Naive thymus-derived CD4-positive, alpha-beta T cell (primary cell): Measurements from ENCODE around the gene C6orf120. TPM values are rescaled to one million over a fixed set of nuclear protein-coding genes. Genes with fewer than 3 reads are reported as not detected.

Experiments used
- ATAC-seq: fragments of 150-1000 bp; cut with Tn5 transposase; 2 replicates; pipeline ENCODE4 v1.10.0; 2021; ENCODE audit warnings: mild to moderate bottlenecking, moderate library complexity
- CTCF ChIA-PET: fragments of 350-600 bp; sonication (Branson Sonifier 250); formaldehyde crosslinking; loops from one replicate; lab custom pipeline; 2021; ENCODE audit warnings: antibody characterized with exemption; lab: Charles Lee
- POLR2A ChIA-PET: fragments of 350-600 bp; sonication (Branson Sonifier 250); formaldehyde crosslinking; loops from one replicate; lab custom pipeline; 2021; ENCODE audit warnings: antibody characterized with exemption, inconsistent platforms; lab: Charles Lee
- DNase-seq, 9 donors: peaks; one replicate each; pipeline versions ENCODE4 v3.0.0 to v3.0.0-alpha.2; 2020 to 2022; ENCODE audit warnings: mixed read lengths in 1 of 9
- H3K27ac ChIP-seq: one replicate; pipeline ENCODE4 v1.7.0; 2013; ENCODE audit warnings: mild to moderate bottlenecking, low read depth, low read length, moderate library complexity
- H3K27me3 ChIP-seq, 2 donors: one replicate each; pipeline ENCODE4 v1.7.0; 2013; ENCODE audit warnings: low read length in 2 of 2, mild to moderate bottlenecking in 2 of 2, moderate library complexity in 2 of 2; ENCODE audit not compliant: control insufficient read depth in 2 of 2, insufficient read depth in 2 of 2
- H3K36me3 ChIP-seq, 3 experiments: 1 replicate in 2 of 3; 2 replicates in 1 of 3; pipeline ENCODE4 v1.7.0; 2013; ENCODE audit warnings: low read length in 3 of 3, mild to moderate bottlenecking in 3 of 3, moderate library complexity in 1 of 3; ENCODE audit not compliant: insufficient read depth in 3 of 3, control insufficient read depth in 2 of 3
- H3K4me1 ChIP-seq, 2 donors: one replicate each; pipeline ENCODE4 v1.7.0; 2013; ENCODE audit warnings: low read length in 2 of 2, mild to moderate bottlenecking in 2 of 2, moderate library complexity in 1 of 2; ENCODE audit not compliant: control insufficient read depth in 2 of 2, insufficient read depth in 2 of 2
- H3K4me3 ChIP-seq: 2 replicates; pipeline ENCODE4 v1.7.0; 2013; ENCODE audit warnings: mild to moderate bottlenecking, low read length
- H3K9me3 ChIP-seq, 3 experiments: 1 replicate in 2 of 3; 2 replicates in 1 of 3; pipeline ENCODE4 v1.7.0; 2013; ENCODE audit warnings: low read length in 3 of 3; ENCODE audit not compliant: control insufficient read depth in 2 of 3
- H3K27ac Mint-ChIP-seq, 9 donors: one replicate each; pipeline ENCODE4 v1.8.0; 2020 to 2022; ENCODE audit warnings: mixed read lengths in 9 of 9, mild to moderate bottlenecking in 8 of 9, moderate library complexity in 5 of 9, inconsistent platforms in 2 of 9
- H3K27me3 Mint-ChIP-seq, 5 donors: one replicate each; pipeline ENCODE4 v1.8.0; 2021 to 2022; ENCODE audit warnings: mixed read lengths in 5 of 5, mild to moderate bottlenecking in 1 of 5
- H3K36me3 Mint-ChIP-seq, 5 donors: one replicate each; pipeline ENCODE4 v1.8.0; 2020 to 2022; ENCODE audit warnings: mixed read lengths in 5 of 5, mild to moderate bottlenecking in 3 of 5, inconsistent platforms in 1 of 5
- H3K4me1 Mint-ChIP-seq, 7 donors: one replicate each; pipeline ENCODE4 v1.8.0; 2020 to 2022; ENCODE audit warnings: mixed read lengths in 7 of 7, mild to moderate bottlenecking in 3 of 7, inconsistent platforms in 1 of 7
- H3K4me3 Mint-ChIP-seq, 10 donors: one replicate each; pipeline ENCODE4 v1.8.0; 2020 to 2022; ENCODE audit warnings: mild to moderate bottlenecking in 10 of 10, mixed read lengths in 10 of 10, moderate library complexity in 6 of 10, inconsistent platforms in 2 of 10
- H3K9me3 Mint-ChIP-seq, 11 donors: one replicate each; pipeline ENCODE4 v1.8.0; 2020 to 2022; ENCODE audit warnings: mixed read lengths in 11 of 11, mild to moderate bottlenecking in 4 of 11, inconsistent platforms in 1 of 11, moderate library complexity in 1 of 11
- intact Hi-C, 2 donors: fragments of 100-400 bp; cut with micrococcal nuclease; formaldehyde crosslinking; loops; one replicate each; pipeline ENCODE4 v1.15.1; 2023
- polyA plus RNA-seq, 2 donors: library from polyadenylated mRNA; unstranded; fragments of 300-500 nt; fragmentation: Illumina TruSeq; gene quantifications; one replicate each; pipeline ENCODE4 v1.2.3, GENCODE V29; 2021
- total RNA-seq, 6 experiments: library from RNA in 5 of 6; stranded (reverse) in 5 of 6; gene quantifications; 1 replicate in 5 of 6; 2 replicates in 1 of 6; pipeline ENCODE4 v1.2.3 and lab custom pipeline; 2021 to 2026

C6orf120 gene
- total and polyA plus RNA-seq, 7 experiments from 2014 or later: 8.7 to 38.1 (median 18.0) TPM

DNA sequence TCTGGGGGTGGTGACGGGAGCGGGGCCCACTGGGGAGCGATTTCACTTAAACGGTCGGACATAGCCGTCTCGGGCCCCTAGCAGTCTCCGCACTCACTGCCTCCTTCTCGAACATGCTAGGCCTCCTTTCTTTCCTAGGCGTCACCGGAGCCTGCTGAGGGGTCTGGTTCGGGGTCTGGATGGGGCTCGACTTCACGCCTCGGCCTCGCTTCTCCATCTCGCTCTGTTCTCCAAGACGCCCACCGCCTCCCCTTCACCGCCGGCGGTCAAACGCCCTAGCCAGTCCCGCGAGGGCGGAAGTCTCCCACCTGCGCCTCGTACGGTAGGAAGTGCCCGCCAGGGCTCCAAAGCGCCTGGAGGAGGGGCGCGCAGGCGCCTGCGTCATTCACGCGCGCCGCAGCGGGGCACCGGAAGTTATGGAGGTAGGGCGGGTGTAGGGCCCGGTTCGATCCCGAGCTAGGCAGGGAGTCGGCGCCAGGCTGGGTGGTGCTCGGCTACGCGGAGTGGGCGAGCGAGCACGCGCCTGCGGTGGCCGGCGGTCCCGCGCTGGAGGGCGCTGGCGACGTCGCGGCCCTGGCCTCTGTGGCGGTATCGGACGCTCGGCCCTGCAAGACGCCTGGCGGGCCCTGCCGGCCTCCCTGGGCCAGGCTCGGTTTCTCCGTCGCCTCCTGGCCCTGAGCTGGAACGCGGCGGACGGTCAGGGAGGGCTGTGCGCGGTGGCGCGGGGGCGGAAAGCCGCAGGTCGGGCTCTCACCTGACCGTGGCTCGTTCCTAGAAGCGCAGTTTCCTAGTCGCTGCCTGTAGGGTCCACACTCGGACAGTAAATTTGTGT, 49.5 kb downstream of the C6orf120 start, which contains the start of the genes DYNLT2 and ERMARD:
Gene DYNLT2, minus strand, starts transcription at position 331 of the 832 bp plus-strand sequence. Its CDS starts 114 bp downstream, at position 217.
Gene ERMARD, plus strand, starts transcription at position 381 of the 832 bp plus-strand sequence. Its CDS starts 36 bp downstream, at position 417.
- POLR2A ChIA-PET: interaction anchor here (0.8 to 6.5 kb wide), 11 partner anchors 14 to 832 kb away, joined by 3 to 97 read pairs (median 4); partner anchors contain the start of genes C6orf120, PDCD2, PHF10 and PSMB1
- H3K27ac ChIP-seq: peak within 1 kb of the TSS; percentile 92
- H3K27ac Mint-ChIP-seq: peak within 1 kb of the TSS; percentile 96 to 100 (median 100)

GRCh38 chr6:169752074-169752623, 50.2 kb downstream of the C6orf120 start:
- intact Hi-C loops: loop anchor here (1.0 to 5.0 kb wide), 2 partner anchors 540 to 832 kb away; partner anchors contain the start of gene PDCD2 (in 1 of the 2)
- Histone ChIP-seq H3K27ac (peak overlapping the region; percentile 92), H3K9me3 (no peaks in the 10 kb centered on the region), H3K4me3 (peak overlapping the region; percentile 84), H3K27me3 (no peaks in the 10 kb centered on the region), H3K36me3 (peaks cover 0 to 7% (median 0%) of the 10 kb centered on the region in 3 experiments), H3K4me1 (peaks cover 17% of the 10 kb centered on the region in 2 donors)
- H3K4me3 Mint-ChIP-seq: peak overlapping the region; percentile 88 to 100 (median 94)
- ChIA-PET POLR2A (interaction anchor here (0.7 to 6.5 kb wide), 14 partner anchors 14 to 832 kb away, joined by 3 to 97 read pairs (median 4); partner anchors contain the start of genes C6orf120, FAM120B, PDCD2 and PHF10), CTCF (interaction anchor here (0.6 kb wide), 1 partner anchor 798 kb away, joined by 3 read pairs; no protein-coding TSS in a partner anchor)
- H3K9me3 Mint-ChIP-seq: peaks cover 0 to 9% (median 2%) of the 10 kb centered on the region in 11 donors
- H3K36me3 Mint-ChIP-seq: peaks cover 5 to 18% (median 11%) of the 10 kb centered on the region in 5 donors
- peak overlapping the region; percentile 93 to 100 (median 96) for H3K27ac Mint-ChIP-seq
- peaks cover 0 to 2% (median 0%) of the 10 kb centered on the region in 5 donors for H3K27me3 Mint-ChIP-seq
- peak in 1 of 9 donors; percentile 5 for DNase-seq
- peak; percentile 40 for ATAC-seq
- H3K4me1 Mint-ChIP-seq: peaks cover 21 to 43% (median 37%) of the 10 kb centered on the region in 7 donors

More for the DNA sequence above, 49.5 kb downstream of the C6orf120 start, which contains the start of the genes DYNLT2 and ERMARD:
- ATAC-seq (peak; percentile 98), DNase-seq (peak; percentile 89 to 97 (median 94))
- CTCF ChIA-PET: interaction anchor here (0.6 kb wide), 1 partner anchor 799 kb away, joined by 3 read pairs; no protein-coding TSS in a partner anchor
- no peaks in the 10 kb centered on the region for H3K27me3 ChIP-seq
- peaks cover 21 to 43% (median 37%) of the 10 kb centered on the region in 7 donors for H3K4me1 Mint-ChIP-seq
- H3K27me3 Mint-ChIP-seq: peaks cover 0 to 4% (median 0%) of the 10 kb centered on the region in 5 donors
- peak within 1 kb of the TSS; percentile 92 to 100 (median 98) for H3K4me3 Mint-ChIP-seq
- H3K4me3 ChIP-seq: peak within 1 kb of the TSS; percentile 84
- peaks cover 0 to 11% (median 4%) of the 10 kb centered on the region in 11 donors for H3K9me3 Mint-ChIP-seq
- H3K36me3 ChIP-seq: peaks cover 0 to under 1% (median 0%) of the 10 kb centered on the region in 3 experiments
- H3K9me3 ChIP-seq: no peaks in the 10 kb centered on the region
- peaks cover 17% of the 10 kb centered on the region in 2 donors for H3K4me1 ChIP-seq
- H3K36me3 Mint-ChIP-seq: peaks cover under 1 to 18% (median 14%) of the 10 kb centered on the region in 5 donors
- intact Hi-C loops: loop anchor here (1.0 to 5.0 kb wide), 10 partner anchors 28 to 856 kb away; partner anchors contain the start of genes C6orf120 (in 2 of the 2), FAM120B (in 2 of the 2), PDCD2 (in 2 of the 2) and TBP (in 2 of the 2)

Other genes starting within 250 kb of the C6orf120 start
- 10 to 100 TPM; 22.7 to 89.0 (median 41.4) TPM for gene WDR27, start 97 bp upstream of the C6orf120 start, total RNA-seq
- gene WDR27, start 97 bp upstream of the C6orf120 start, polyA plus RNA-seq: 1 to 10 TPM; 6.7 to 6.8 TPM
- 100 to 1,000 TPM in 2 of 5 experiments, 10 to 100 TPM in 3; 58.7 to 124 (median 93.4) TPM for gene PHF10, start 22.4 kb downstream of the C6orf120 start, total RNA-seq
- 10 to 100 TPM; 17.1 to 21.9 TPM for gene PHF10, start 22.4 kb downstream of the C6orf120 start, polyA plus RNA-seq
- 1 to 10 TPM; 2.5 to 4.7 (median 4.1) TPM for gene DYNLT2, start 49.4 kb downstream of the C6orf120 start, total RNA-seq
- 1 to 10 TPM in 1 of 2 donors, under 1 TPM in 1; 0.58 to 1.6 TPM for gene DYNLT2, start 49.4 kb downstream of the C6orf120 start, polyA plus RNA-seq
- 10 to 100 TPM; 30.3 to 43.7 (median 35.7) TPM for gene ERMARD, start 49.5 kb downstream of the C6orf120 start, total RNA-seq
- 10 to 100 TPM in 1 of 2 donors, 1 to 10 TPM in 1; 5.5 to 18.5 TPM for gene ERMARD, start 49.5 kb downstream of the C6orf120 start, polyA plus RNA-seq